ENCODE measurements around the gene SHROOM2. TPM values are rescaled to one million over a fixed set of nuclear protein-coding genes. Genes with fewer than 3 reads are reported as not detected.

The SHROOM2 gene
- total and polyA plus RNA-seq, 7 donors = 0.71 to 3.0 (median 1.8) TPM

DNA sequence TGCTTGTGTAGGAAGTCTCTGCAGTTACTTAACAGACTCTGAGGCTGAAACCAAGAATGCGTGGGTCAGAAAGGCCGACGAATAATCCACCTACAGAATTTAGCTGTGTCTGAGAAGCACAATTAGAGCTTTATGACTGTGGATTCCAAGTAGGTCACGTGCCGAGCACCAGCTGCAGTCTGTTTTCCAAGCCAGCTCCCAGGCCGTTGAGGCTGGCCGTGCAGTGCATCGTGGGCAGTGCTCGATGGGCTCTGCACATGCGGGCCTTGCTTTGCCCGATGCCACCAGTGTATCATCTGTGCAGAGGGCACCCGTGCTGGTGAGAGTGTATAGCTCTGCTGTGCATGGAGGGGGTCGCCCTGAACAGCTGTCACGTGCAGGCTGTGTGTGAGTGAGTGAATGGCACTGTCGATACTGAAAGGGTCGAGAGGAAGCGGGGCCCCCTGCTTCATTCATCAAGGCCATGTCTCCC lies 113.4 kb downstream of the SHROOM2 start:
- 53 to 57% methylated on average over 17 of the region's 17 CpGs for WGBS, 2 donors
- Histone ChIP-seq H3K4me3 (no peak overlapping the region), H3K4me1 (peaks cover 0 to 8% (median 4%) of the 10 kb centered on the region in 4 donors), H3K36me3 (no peaks in the 10 kb centered on the region), H3K9me3 (no peaks in the 10 kb centered on the region), H3K27me3 (no peaks in the 10 kb centered on the region), H3K27ac (peak overlapping the region in 1 of 4 donors; percentile 28)
- peak; percentile 63 for DNase-seq
- TF ChIP-seq CTCF (IDR thresholded peaks at IDR 0.05) = no peak
- no peak for TF ChIP-seq EP300 (IDR thresholded peaks at IDR 0.05)
- no peak for TF ChIP-seq POLR2A (IDR thresholded peaks at IDR 0.05)
- TF ChIP-seq POLR2AphosphoS5 (IDR thresholded peaks at IDR 0.05) = no peak
- intact Hi-C loops (cut with DNase I) = no loop called here

DNA sequence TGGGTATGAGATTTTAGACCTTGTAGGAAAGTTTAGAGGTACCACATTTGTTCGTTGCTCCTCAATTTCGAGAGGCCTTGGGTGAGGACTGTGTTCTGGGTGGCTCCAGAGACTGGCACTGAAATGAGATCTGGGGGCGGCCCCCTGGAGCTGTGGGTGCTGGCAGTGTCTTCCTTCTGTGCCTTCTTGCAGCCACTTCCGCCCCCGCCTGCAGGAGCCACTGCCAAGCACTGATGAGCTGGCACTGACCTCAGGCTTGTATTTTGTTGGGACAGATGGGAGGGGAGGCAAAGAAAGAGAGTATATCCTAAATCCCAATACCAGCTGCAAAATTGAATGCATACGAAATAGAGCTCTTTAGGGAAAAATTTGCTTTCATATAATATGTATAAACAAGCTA lies 116.4 kb downstream of the SHROOM2 start:
- peaks cover 0 to 8% (median 4%) of the 10 kb centered on the region in 4 donors for H3K4me1 ChIP-seq
- no peak overlapping the region for H3K4me3 ChIP-seq
- DNase-seq = no peak
- no peaks in the 10 kb centered on the region for H3K27me3 ChIP-seq
- H3K9me3 ChIP-seq = no peaks in the 10 kb centered on the region
- no peaks in the 10 kb centered on the region for H3K36me3 ChIP-seq
- 88 to 93% methylated on average over 6 of the region's 6 CpGs for WGBS, 2 donors
- no peak overlapping the region for H3K27ac ChIP-seq
- intact Hi-C loops (cut with DNase I) = no loop called here
- TF ChIP-seq EP300 (IDR thresholded peaks at IDR 0.05) = no peak

DNA sequence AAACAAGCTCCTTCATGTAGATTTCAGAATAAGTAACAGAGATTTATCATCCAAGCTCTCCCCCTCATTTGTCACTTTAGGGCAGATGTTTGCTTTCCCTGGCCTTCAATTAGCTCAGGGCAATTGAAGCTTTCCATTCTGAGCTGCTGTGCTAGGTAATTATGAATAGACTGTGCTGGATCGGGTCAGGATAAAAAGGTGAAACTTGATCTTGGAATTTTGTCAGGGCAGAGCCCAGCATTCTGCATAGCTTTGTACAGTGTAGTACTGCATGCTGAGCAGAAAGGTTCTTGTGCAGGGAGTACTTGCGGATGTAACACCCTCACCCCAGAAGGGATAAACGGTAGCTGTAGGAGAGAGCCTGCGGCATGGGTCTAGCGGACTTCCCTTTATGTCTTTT lies 116.9 kb downstream of the SHROOM2 start:
- H3K4me3 ChIP-seq = no peak overlapping the region
- no peak for DNase-seq
- H3K9me3 ChIP-seq = no peaks in the 10 kb centered on the region
- 97 to 98% methylated on average over 5 of the region's 5 CpGs for WGBS, 2 donors
- intact Hi-C loops (cut with DNase I) = no loop called here
- H3K36me3 ChIP-seq = no peaks in the 10 kb centered on the region
- H3K27me3 ChIP-seq = no peaks in the 10 kb centered on the region
- peaks cover 0 to 8% (median 4%) of the 10 kb centered on the region in 4 donors for H3K4me1 ChIP-seq
- no peak overlapping the region for H3K27ac ChIP-seq
- no peak for TF ChIP-seq CTCF (IDR thresholded peaks at IDR 0.05)
- TF ChIP-seq POLR2AphosphoS5 (IDR thresholded peaks at IDR 0.05) = no peak
- TF ChIP-seq EP300 (IDR thresholded peaks at IDR 0.05) = no peak
- no peak for TF ChIP-seq POLR2A (IDR thresholded peaks at IDR 0.05)

DNA sequence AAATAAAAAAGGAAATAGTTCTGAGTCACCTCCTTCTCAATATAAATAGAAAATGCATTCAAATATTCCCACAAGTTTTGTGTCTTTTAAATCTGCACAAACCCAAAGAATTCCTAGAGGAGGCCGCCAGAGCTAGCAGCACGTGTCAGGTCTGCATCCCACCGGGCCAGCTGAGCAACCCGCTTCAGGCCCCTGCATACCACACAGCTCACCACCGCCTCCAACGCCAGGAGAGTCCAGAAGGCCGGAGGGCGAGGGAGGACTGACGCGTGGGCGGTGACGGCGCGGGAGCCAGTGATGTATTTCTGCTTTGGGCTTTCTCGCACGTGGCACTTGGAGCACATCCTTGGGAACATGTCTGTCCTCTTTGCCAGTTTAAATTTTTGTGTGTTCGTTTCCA lies 119.1 kb downstream of the SHROOM2 start:
- TF ChIP-seq EP300 (IDR thresholded peaks at IDR 0.05) (no peak), CTCF (IDR thresholded peaks at IDR 0.05) (no peak), POLR2A (IDR thresholded peaks at IDR 0.05) (no peak), POLR2AphosphoS5 (IDR thresholded peaks at IDR 0.05) (no peak)
- no peaks in the 10 kb centered on the region for H3K36me3 ChIP-seq
- H3K4me1 ChIP-seq = no peaks in the 10 kb centered on the region
- WGBS, 2 donors = 90 to 92% methylated on average over 17 of the region's 17 CpGs
- H3K9me3 ChIP-seq = no peaks in the 10 kb centered on the region
- no peak for DNase-seq
- intact Hi-C loops (cut with DNase I) = no loop called here
- no peak overlapping the region for H3K27ac ChIP-seq
- H3K27me3 ChIP-seq = no peaks in the 10 kb centered on the region
- no peak overlapping the region for H3K4me3 ChIP-seq

DNA sequence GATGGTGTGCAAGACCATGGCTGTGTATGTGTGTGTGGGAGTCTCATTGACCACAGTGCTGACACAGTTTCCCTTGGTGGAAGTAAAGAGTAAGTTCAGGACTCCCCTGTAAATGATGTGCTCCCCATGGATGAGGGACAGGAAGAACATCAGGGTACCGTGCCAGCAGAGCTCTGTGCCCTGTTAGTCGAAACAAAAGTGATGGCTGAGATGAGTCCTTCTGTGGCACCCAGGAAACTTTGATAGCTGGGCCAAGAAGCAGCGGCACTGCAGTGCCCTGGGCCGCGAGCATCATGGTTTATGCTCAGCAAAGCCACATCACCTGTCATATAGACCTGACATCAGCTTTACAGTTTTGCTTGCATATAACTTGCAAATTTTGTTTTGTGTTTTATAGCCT lies 119.5 kb downstream of the SHROOM2 start:
- no peak for TF ChIP-seq EP300 (IDR thresholded peaks at IDR 0.05)
- TF ChIP-seq POLR2A (IDR thresholded peaks at IDR 0.05) = no peak
- TF ChIP-seq POLR2AphosphoS5 (IDR thresholded peaks at IDR 0.05) = no peak
- TF ChIP-seq CTCF (IDR thresholded peaks at IDR 0.05) = no peak
- intact Hi-C loops (cut with DNase I) = no loop called here
- H3K9me3 ChIP-seq = no peaks in the 10 kb centered on the region
- DNase-seq = no peak
- H3K4me3 ChIP-seq = no peak overlapping the region
- H3K36me3 ChIP-seq = no peaks in the 10 kb centered on the region
- WGBS, 2 donors = 91 to 92% methylated on average over 5 of the region's 5 CpGs
- no peaks in the 10 kb centered on the region for H3K4me1 ChIP-seq
- H3K27me3 ChIP-seq = no peaks in the 10 kb centered on the region
- H3K27ac ChIP-seq = no peak overlapping the region
